Measurements from ENCODE around the gene MRPS30.
"Not testable (repeated sequence)": the region's sequence is repeated elsewhere in the genome, so short reads cannot be mapped to it uniquely, and the experiment has no call there.

The MRPS30 gene

DNA sequence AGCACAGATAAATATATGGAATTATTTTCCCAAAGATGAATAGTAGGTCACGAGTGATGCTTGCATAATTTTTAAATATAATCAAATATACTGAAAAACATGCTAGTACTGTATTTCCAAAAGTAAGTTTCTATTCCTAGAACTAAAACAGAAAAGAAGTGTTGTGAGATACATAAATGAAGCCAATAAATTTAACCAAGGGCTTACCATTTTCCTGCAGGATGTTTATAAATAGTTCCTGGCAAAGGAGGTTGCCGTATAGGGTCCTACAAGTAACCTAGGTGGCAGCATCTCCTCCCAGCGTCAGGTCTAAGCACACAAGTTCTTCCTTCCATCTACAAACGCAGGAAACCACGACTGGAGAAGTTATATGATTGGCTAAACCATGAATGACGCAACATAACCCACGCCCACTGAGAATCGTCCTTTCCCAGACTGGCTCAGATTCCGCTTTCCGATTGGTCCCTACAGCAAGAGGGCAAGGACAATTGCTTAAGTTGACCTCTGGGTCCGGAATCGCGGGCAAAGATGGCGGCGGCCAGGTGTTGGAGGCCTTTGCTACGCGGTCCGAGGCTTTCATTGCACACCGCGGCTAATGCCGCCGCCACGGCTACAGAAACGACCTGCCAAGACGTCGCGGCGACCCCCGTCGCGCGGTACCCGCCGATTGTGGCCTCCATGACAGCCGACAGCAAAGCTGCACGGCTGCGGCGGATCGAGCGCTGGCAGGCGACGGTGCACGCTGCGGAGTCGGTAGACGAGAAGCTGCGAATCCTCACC is at the start of gene MRPS30:
Gene MRPS30 (plus strand): TSS at position 513 of the 780 bp plus-strand sequence. CDS start 16 bp downstream, at position 529.
- peak; percentile 76 for DNase-seq

DNA sequence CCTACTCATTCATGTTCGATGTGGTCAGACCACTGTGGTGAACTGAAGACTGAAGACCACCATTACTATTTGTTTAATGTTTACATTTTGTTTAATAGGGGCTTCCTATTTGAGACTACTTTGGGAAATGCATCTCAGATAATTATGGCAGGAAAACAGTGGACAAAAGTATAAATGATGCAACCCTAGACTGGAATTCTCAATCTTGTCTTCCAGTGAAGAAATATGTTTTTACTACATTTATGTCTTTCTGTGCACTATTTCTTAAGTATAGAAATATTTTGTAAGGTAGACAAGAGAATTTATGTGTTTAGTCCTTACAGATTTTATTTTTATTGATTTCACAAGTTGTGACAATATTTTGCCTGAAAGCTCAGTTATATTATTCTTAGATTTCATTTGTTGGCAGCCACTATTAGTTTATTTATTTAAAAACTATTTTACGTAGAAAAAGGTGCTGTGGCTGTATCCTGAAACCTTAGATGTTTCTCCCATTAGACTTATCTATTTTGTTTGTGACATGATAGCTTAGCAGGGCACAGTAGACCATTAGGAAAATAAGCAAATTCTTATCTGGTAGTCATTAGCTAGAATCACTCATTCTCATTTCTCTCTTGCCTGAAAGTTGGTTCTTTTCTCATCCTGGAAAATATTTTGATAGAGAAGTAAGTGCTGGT is 39.4 kb upstream of the MRPS30 start:
- DNase-seq = no peak

DNA sequence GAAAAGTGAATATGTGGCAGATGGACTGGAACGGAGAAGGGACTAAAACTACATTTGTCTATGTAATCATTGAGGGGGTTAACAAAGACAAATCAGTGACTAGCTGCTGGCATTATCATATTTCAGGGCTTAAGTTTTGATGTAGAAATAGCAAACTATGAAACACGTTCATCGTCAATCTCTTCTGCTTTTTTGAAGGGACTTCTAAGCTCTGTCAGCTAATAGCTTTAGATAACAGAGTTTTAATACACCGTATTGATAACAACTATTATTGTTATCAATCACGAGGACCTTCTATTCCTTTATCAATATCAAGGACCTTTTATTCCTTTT is 38.9 kb upstream of the MRPS30 start:
- DNase-seq = no peak

DNA sequence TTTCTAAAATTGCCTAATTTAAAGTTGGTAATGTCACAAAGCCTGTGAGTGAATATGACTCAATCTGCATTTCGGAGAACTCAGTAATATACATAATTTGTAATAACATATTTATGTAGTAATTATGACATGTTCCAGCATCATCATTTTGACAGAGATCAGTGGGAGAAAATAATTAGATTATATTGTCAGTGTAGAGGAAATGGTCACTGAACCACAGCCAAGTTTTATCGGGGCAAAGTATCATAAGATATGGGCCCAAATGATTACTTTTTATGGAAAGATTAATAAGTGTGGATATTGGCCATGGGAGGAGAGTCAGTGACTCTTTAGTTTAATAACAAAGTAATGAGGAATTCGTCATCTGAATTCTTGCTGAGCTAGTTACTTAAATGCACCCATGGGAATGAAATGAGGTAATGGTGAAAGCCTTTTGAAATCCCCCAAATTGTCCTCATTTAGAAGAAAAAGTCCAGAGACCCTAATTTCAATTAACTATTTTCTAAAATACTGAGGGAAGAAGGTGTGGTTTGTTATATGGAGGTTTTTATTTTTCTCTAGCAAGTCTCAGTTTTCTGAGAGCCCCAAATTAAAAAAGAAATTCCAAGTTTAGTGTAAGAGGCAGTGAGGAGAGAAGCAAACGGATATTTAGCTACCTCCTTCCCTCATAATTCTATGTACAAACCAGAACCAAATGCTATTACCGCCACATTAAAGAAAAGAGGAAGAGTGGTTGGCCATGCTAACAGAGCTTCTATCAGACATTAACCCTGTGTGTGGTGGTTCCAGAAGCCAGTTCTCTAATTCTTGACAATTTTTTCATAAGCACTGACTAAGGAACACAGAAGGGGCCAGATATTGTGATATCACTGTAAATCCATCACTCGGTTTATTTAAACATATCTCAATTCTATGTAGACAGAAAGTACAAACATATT is 37.7 kb upstream of the MRPS30 start:
- DNase-seq = no peak

DNA sequence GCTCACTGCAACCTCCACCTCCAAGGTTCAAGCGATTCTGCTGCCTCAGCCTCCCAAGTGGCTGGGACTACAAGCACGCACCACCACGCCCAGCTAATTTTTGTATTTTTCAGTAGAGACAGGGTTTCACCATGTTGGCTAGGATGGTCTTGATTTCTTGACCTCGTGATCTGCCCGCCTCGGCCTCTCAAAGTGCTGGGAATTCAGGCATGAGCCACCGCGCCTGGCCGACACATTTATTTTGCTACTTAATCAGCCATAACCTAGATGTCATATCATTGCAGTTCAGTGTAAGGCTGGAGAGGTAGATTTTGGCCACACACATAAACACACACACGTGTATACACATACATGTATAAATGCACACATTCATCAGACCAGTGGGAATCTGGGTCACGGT is 36.4 kb upstream of the MRPS30 start:
- DNase-seq = not testable (repeated sequence)

DNA sequence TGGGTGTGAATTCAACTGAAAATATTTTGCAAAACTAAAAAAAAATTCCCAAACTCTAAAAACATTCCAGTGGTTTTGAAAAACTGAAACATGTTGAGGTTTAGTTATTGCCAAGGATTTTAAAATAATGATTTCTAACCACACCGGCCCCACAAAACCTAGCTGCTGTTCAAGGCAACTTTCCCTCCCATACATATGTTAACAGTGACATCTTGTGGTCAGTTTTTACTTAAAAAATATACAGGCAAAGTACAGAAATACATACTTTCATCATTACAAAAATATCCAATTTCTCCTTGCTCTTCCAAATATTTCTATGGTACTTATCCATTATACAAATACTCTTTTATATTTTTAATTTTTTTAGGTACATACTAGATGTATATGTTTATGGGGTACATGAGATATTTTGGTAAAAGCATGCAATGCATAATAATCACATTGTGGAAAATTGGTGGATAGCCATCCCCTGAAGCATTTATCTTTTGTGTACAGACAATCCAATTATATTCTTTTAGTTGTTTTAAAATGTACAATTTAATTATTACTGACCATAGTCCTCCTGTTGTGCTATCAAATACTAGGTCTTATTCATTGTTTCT is 34.4 kb upstream of the MRPS30 start:
- DNase-seq = no peak

DNA sequence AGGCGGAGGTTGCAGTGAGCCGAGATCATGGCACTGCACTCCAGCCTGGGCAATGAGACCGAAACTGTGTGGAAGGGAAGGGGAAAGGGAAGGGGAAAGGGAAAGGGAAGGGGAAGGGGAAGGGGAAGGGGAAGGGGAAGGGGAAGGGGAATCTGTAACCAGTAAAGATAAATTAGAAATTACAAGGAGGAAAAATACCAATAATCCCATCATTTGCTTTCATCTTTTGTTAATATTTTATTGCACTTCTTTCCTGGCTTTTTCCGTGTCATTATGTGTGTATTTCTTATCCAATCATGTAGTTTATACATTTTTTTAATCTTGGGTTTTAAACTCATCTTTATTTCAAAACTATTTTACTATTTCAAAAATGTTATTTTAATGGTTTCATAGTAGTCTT is 29.6 kb upstream of the MRPS30 start:
- no peak for DNase-seq

DNA sequence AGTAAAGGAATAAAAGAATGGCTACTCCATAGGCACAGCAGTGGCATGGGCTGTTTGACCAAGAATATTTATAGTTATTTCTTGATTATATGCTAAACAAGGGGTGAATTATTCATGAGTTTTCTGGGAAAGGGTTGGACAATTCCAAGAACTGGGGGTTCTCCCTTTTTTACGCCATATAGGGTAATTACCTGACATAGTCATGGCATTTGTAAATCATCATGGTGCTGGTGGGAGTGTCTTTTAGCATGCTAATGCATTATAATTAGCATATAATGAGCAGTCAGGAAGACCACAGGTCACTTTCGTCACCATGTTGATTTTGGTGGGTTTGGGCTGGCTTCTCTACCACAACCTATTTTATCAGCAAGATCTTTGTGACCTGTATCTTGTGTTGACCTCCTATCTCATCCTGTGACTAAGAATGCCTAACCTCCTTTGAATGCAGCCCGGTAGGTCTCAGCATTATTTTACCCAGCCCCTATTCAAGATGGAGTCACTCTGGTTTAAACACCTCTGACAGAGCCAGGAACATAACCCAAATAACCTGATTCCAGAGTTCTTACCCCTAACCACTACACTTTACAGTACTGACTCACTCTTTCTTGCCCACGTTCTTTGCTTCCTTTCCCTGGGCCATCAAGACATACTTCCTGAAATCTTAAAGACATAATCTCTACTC is 25.0 kb upstream of the MRPS30 start:
- DNase-seq = no peak

DNA sequence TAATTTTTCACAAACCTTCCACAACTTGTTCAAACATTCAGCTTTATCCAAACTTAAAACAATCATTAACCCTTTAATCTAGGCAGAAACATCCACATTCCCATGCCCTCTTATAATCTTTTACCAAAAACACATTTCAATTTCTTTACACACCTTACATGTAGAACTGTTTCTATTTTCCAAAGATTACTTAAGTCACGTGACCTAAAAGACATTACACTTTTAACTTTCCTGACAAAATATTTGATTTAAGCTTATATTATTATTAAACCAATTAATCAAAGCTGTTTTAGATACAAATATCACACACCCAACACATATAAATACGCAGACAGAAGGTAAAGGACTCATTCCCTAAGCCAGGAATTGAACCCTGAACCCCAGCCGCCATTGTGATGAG is 21.0 kb upstream of the MRPS30 start:
- no peak for DNase-seq

DNA sequence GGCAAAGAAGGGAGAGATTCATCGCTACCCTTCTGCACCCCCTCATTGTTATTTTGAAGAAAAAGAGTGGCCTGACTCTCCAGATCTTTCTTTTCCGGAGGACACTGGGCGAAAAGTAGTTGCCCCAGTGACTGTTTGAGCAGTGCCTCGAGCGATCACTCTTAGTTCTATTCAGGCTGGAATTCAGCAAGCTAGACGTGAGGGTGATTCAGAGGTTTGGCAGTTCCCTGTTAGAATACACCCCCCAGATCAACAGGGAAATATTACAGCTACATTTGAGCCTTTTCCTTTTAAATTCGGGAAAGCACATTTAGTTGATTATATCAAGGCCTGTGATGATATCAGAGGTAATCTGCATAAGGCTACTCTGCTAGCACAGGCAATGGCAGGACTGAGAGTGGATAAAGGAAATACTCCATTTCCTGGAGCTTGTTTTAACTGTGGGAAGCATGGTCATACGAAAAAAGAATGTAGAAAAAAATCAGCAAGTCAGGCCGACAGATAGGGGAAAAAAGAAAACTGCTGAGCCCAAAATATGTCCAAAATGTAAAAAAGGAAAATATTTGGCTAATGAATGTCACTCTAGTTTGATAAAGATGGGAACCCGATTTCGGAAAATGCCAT is 19.3 kb upstream of the MRPS30 start:
- not testable (repeated sequence) for DNase-seq

DNA sequence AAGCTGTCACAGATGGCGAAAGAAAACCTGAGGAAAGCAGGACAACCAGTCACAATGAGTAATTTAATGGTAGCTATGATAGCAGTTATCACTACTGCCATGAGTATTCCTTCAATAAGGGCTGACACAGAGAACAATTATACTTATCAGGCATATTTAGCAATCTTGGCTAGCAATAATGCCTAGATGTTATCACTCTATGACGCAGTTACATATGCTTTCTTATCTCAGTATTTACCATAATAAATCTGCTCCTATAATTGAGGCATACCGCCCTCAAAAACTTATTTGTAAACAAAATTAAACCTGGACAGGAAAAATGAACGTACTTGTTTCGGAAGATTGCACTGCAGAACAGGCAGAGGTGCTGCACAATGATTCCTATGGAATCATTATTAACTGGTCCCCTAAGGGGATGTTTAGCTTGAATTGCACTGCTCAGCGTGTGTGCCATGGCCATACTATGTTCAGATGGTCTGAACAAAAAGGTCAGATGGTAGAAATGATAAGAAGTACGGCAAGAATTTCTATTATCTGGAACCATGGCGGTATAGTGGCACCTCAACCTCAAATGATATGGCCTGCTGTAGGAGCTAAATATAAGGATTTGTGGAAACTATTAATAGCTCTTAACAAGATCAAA is 16.6 kb upstream of the MRPS30 start:
- DNase-seq = not testable (repeated sequence)

DNA sequence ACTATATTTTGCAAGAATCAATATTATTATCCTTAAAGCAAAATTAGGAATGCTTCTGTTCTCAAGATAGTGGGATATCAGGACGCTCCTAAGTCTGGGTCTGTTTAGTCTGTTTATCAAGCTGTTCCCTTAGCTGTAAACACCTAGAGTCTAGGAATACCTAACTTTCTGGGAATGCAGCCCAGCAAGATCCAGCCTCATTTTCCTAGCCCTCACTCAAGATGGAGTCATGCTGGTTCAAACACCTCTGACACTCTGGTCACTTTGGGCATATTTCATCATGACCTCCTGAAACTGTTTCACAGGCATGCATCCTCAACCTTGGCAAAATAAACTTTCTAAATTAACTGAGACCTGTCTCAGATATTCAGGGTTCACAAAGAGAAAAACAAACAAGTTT is 14.4 kb upstream of the MRPS30 start:
- DNase-seq = no peak

DNA sequence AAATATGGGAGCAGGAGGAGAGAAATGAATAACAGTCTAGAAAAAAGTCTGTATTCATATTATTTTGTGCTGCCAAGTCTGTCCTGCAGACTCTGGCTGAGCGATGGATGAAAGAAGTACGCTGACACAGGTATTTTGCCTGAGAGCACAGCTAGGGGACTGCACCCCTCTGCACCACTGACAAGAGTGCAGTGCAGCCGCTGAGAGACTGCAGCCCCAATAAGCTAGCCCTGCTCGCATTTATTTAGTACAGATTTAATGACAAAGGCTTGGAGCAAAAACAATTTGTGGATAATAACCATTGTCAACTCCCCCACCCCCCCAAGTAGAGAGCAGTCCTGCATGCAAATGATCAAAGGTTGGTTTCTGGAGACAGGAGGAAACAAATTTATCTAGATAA is 13.3 kb upstream of the MRPS30 start:
- no peak for DNase-seq

DNA sequence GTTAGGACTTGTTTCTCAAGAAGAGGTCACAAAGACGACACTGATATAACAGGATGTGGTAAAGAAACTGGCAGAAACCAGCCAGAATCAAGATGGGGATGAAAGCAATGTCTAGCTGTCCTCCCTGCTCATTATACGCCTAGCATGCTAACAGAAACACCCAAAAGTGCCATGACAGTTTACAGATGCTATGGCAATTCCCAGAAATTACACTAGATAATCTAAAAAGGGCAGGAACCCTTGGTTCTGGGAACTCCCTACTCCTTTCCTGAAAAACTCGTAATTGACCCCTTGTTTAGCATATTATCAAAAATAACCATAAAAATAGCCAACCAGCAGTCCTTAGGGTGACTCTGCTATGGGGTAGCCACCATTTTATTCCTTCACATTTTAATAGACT is 10.9 kb upstream of the MRPS30 start:
- DNase-seq = no peak

DNA sequence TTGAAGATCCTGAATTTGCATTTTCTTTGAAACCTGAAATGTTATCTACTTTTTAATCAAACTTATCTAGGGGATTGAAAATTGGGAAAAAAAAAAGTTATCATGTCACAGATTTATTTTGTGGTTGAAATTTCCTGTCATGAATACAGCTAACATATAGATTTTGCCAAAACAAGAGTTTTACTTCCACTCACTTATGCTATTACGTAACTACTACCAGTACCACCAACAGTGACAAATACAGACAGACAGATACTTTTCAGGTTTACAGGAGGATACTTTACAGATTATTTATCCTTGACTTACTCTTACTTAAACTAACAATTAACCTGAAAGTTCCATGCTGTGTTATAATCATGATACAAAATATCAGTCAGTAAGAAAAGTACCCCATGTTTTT is 6.8 kb upstream of the MRPS30 start:
- no peak for DNase-seq

DNA sequence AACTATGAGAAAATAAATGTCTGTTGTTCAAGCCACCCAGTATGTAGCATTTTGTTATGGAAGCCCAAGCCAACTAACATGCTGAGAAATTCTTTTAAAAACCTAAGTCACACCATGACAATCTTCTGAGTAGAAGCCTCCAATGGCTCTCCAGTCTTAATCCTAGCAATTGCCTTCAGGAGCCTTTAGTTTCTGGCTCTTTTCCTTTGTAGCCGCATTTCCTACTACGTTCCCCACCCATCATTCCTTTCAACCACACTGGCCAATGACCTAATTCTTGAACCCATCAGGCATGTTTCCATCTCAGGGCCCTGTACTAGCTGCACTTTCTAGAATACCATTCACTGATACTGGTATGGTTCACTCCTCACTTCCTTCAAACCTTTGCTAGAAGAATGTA is 2.1 kb upstream of the MRPS30 start:
- DNase-seq = no peak

DNA sequence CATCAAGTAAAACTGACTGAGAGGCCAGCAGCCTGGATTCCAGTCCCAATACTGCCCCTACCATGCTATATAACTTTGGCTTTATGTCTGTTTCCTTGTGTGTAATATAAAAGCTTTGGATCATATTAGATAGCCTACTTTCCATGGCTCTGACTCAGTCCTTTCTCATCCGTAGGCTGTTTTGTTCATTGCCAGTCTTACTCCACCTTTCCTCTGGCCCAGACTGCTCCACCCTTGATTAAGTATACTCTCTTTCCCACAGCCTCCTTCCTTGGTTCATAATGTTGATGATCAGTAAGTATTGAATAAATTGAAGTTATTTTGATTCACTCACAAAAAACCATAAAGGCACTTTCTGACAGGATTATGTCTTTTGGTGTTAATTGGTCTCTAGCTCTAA is 1.5 kb upstream of the MRPS30 start:
- DNase-seq = no peak

DNA sequence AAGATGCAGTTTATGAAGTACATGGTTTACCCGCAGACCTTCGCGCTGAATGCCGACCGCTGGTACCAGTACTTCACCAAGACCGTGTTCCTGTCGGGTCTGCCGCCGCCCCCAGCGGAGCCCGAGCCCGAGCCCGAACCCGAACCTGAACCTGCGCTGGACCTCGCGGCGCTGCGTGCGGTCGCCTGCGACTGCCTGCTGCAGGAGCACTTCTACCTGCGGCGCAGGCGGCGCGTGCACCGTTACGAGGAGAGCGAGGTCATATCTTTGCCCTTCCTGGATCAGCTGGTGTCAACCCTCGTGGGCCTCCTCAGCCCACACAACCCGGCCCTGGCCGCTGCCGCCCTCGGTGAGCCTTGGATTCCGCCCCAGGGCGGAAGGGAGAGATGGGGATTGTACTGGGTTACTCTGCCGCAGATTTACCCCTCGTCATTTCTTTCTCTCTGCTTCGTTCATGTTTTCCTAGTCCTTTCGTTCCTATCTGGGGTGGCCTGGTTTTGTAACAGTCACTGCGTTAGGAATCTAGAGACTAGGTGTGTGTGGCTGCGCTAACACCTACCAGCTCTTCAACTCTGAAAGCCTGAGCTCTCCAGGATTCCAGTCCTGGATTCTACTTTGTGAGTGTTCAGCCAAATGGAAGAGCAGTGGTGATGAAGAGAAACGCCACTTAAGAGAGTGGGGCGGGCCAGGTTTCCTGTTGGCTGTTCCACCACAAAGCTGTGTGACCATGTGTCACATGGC is 638 bp downstream of the MRPS30 start:
- DNase-seq = peak; percentile 36

DNA sequence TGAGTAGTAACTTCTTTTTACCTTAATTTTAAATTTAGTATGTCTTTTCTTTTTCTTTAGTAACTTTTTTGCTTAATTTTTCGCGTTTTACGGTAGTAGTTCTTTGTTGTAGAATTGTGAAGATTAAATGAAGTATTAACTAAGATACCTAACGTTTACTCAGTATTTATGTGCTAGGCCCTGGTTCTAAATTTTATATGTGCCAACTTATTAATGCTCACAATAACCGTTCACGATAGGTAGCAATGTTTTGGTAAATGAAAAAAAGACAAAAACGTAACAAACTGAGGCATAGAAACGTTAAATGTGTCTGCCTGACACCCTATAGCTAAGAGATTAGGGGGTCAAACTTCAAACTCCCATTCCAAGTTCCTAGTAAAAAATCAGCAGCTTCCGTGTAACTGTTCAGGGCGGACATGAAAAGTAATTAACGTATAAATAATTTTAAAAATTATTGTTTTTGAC is 1.2 kb downstream of the MRPS30 start:
- DNase-seq = no peak

DNA sequence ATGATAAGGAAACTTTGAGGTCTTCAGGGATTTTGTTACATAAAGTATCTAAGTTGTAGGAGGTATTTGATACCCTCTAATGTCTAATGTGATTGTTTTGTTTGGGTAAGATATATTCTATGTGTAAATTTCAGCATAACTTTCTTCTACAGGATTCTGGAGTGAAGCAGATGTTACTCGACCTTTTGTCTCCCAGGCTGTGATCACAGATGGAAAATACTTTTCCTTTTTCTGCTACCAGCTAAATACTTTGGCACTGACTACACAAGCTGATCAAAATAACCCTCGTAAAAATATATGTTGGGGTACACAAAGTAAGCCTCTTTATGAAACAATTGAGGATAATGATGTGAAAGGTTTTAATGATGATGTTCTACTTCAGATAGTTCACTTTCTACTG is 6.0 kb downstream of the MRPS30 start:
- DNase-seq = no peak

DNA sequence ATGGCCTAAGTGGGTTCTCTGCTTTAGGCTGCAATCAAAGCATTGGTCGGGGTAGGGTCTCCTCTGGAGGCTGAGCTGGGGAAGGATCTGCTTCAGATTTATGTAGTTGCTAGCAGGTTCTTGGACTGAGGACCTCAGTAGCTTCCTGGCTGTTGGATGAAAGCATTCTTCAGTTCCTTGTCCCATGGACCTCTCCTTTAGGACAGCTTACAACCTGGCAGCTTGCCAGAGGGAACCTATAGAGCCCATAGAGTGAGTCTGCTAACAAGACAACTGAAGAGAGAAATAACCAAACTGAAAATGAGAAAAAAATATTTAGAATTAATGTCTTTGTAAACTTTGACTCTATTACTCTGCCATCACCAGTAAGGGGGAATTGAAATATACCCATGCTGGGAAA is 12.4 kb downstream of the MRPS30 start:
- no peak for DNase-seq

Measured in stimulated activated CD4-positive, alpha-beta T cell treated with anti-CD3 and anti-CD28 coated beads, Interleukin-12 subunit alpha, Interleukin-12 subunit beta, amount 100 ng/mL, for 4 hours (primary cell).